HG02642 (cell line): Measurements from ENCODE around the gene FLCN.

Source experiments
- ATAC-seq: cut with Tn5 transposase; IDR thresholded peaks from one replicate; pipeline ENCODE4 v1.9.1; 2021; ENCODE audit warnings: mild to moderate bottlenecking; ENCODE audit not compliant: unreplicated experiment, poor library complexity

FLCN gene

DNA sequence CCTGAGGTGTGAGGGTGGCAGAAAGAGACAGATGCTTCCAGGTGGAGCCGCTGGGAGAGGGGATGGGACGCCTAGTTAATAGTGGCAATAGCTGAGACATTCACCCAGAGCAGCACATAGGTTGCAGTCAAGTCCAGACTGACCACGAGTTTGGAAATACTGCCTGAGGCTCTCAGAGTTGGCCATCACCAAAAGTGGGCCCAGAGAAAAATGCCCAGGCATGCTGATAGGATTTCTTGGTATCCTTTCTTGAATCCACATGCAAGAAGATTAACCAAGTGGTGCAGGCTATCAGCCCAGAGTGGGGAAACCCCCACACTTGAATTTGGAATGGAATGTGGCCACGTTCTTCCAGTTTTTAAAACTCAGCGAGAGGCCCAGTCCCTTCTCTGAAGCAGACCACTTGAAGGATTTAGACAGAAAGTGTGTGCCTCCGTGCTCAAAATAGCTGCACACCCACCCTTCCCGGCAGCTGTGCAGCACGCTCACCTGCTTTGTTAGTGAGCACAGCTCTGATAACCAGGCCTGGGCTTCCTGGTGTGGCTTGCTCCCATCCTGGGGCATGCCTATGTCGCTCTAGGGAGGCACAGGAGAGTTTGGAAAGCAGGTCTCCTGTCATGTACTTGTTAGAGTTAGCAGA, 66.5 kb downstream of the FLCN start:
- ATAC-seq: no peak

DNA sequence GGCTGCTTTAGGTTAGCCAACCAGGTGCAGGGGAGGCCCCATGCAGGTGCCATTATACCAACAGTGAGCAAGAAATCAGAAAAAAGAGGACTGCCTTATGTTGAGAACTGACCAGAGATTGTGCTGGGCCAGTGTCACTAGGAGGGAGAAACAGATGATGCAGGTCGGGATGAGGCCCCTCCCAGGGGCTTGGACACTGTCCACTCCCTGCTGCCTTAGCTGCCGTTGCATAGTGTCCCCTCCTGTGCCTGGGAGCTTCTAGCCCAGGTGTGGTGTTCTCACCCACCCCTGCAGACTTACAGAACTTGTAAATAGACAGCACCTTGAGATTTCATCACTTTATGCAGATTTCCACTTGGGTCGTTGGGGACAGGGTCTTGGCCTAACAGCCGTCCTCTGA, 67.6 kb downstream of the FLCN start:
- no peak for ATAC-seq

DNA sequence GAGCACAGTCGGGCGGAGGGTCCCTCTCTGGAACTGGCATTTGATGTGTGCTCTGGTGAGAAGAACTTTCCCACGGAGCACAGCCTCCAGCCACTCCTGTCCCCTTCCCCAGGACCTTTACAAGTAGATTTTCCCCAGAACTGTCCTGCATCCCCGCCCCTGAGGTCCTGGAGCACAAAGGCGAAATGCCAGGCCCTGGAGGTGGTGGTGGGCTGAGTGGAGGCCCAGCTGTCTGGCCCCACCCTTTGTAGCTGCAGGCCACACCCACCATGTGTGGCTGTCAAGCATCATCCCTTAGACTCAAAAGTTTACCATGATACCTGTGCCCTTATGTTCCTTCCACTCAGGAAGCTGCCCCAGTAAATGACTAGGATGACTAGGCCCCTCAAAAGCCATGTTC, 68.6 kb downstream of the FLCN start:
- no peak for ATAC-seq

DNA sequence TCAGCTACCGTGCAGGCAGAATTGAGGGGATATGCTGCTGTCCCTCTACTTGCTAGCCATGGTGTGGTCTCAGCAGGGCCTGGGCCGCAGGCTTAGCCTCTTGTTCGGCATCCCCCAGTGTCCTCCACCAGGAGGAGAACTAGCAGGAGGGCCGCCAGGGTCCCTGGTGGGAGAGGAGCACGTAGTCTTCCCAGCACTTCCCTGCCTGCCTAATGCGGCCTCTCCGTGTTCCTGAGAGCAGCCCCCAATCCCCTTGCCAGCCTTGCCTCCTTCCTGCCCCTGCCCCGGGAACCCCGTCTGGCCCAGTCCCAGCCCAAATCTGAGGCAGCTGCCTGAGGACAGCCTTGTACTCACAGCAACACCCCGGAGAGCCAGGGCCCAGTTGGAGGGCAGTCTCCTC, 69.0 kb downstream of the FLCN start:
- ATAC-seq: no peak

DNA sequence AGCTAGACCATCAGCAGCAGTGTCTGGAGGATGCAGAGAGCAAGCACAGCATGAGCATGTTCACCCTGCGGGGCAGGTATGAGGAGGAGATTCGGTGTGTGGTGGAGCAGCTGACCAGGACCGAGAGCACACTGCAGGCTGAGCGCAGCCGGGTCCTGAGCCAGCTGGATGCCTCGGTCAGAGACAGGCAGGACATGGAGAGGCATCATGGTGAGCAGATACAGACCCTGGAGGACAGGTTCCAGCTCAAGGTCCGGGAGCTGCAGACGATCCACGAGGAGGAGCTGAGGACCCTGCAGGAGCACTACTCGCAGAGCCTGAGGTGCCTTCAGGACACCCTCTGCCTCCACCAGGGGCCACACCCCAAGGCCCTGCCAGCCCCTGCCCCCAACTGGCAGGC, 69.6 kb downstream of the FLCN start:
- ATAC-seq: no peak

DNA sequence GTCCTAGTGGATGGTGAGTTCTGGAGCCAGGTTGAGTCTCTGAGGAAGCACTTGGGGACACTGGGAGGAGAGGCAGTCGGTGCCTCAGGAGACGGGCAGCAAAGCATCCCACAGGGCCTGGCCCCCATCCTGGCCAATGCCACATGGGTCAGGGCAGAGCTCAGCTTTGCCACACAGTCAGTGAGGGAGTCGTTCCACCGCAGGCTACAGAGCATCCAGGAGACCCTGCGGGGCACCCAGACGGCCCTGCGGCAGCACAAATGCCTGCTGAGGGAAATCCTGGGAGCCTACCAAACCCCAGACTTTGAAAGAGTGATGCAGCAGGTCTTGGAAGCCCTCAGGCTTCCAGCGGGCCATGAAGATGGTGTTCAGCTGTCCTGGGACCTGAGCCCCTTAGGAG, 70.5 kb downstream of the FLCN start:
- ATAC-seq: no peak

DNA sequence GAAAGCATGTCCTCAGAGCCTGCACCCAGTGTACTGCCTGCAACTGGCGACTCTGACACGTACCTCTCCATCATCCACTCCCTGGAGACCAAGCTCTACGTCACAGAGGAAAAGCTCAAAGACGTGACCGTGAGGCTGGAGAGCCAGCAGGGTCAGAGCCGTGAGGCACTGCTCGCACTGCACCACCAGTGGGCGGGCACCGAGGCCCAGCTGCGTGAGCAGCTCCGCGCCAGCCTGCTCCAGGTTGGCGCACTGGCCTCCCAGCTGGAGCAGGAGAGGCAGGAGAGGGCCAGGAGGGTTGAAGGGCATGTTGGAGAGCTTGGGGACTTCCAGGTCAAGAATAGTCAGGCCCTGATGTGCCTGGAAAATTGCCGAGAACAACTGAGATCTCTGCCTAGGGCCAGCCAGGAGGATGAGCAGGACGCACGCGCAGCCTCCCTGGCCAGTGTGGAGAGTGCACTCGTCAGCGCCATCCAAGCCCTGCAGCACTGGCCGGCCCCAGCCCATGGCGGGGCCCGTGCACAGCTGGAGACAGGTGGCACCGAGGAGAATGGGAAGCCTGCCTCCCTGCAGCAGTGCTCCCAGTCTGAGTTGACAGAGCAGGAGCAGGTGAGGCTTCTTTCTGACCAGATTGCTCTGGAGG, 71.2 kb downstream of the FLCN start:
- no peak for ATAC-seq

DNA sequence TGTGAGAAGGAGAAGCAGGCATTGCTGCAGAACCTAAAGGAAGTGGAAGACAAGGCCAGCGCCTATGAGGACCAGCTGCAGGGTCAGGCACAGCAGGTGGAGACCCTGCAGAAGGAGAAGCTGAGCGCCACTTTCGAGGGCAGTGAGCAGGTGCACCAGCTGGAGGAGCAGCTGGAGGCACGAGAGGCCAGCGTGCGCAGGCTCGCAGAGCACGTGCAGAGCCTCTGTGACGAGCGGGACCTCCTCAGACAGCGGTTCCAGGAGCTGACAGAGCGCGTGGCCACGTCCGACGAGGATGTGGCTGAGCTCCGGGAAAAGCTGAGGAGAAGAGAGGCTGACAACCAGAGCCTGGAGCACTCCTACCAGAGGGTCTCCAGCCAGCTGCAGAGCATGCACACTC, 72.3 kb downstream of the FLCN start:
- no peak for ATAC-seq

DNA sequence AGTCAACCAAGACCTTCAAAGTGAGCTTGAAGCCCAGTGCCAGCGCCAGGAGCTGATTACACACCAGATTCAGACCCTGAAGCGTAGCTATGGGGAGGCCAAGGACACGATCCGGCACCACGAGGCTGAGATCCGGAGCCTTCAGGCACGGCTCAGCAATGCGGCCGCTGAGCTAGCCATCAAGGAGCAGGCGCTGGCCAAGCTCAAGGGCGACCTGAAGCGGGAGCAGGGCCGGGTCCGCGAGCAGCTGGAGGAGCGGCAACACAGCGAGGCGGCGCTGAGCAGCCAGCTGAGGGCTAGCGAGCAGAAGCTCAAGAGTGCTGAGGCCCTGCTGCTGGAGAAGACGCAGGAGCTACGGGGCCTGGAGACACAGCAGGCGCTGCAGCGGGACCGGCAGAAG, 72.8 kb downstream of the FLCN start:
- no peak for ATAC-seq
